Panc1 (cell line): Measurements from ENCODE around the gene ZBTB6.

ENCODE experiments used
- CTCF ChIP-seq: fragments of 450-650 bp; IDR thresholded peaks from 2 replicates; pipeline ENCODE4 v1.5.1; 2017; ENCODE audit warnings: mild to moderate bottlenecking
- SIN3A ChIP-seq: IDR thresholded peaks from 2 replicates; pipeline ENCODE4 v1.6.1; 2012; ENCODE audit warnings: low read depth, mild to moderate bottlenecking, low read length, moderate library complexity, borderline replicate concordance; ENCODE audit not compliant: insufficient read depth
- TCF7L2 ChIP-seq: IDR thresholded peaks from 2 replicates; pipeline ENCODE4 v1.6.1; 2011; ENCODE audit warnings: mild to moderate bottlenecking, low read depth, low read length, inconsistent platforms
- TF ChIP-seq, protein P1 (sequence below), 2 experiments: IDR thresholded peaks; 2 replicates each; pipeline ENCODE4 v1.6.1; 2011 to 2012; ENCODE audit warnings: low read depth in 2 of 2, control low read depth in 1 of 2, low read length in 1 of 2, mild to moderate bottlenecking in 1 of 2, moderate library complexity in 1 of 2; ENCODE audit not compliant: insufficient read depth in 1 of 2

DNA sequence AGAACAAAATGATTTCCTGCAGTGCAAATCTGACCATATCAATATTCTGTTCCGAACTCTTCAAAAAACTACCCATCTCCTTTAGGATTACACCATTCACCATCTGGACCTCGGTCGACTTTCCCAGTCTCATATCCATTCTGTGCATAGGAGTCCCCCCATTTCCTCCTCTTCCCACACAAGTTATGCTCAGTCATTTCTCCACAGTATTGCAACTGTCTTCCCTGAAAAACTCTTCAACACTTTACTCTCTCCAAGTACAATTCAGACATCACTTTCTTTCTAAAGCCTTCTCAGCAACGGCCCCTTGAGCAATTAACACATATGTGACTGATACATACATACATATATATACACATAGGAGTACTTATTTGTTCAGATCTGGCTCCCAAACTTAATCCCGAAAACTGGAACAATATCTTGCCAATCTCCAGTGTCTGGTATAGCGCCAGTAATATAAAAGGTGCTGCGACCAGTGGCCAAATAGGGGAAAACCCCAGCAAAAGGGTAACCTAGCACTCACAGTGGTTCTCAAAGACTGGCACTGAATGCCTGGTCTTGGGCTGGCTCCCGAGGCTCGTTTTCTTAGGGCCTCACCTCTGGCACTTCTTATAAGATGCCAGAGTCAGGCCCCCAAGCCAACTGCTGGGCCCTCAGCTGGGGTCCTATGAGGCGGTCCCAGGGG lies 17.6 kb upstream of the ZBTB6 start:
- TF ChIP-seq CTCF (no peak), SIN3A (no peak), TCF7L2 (no peak)
- TF ChIP-seq, protein P1, sequence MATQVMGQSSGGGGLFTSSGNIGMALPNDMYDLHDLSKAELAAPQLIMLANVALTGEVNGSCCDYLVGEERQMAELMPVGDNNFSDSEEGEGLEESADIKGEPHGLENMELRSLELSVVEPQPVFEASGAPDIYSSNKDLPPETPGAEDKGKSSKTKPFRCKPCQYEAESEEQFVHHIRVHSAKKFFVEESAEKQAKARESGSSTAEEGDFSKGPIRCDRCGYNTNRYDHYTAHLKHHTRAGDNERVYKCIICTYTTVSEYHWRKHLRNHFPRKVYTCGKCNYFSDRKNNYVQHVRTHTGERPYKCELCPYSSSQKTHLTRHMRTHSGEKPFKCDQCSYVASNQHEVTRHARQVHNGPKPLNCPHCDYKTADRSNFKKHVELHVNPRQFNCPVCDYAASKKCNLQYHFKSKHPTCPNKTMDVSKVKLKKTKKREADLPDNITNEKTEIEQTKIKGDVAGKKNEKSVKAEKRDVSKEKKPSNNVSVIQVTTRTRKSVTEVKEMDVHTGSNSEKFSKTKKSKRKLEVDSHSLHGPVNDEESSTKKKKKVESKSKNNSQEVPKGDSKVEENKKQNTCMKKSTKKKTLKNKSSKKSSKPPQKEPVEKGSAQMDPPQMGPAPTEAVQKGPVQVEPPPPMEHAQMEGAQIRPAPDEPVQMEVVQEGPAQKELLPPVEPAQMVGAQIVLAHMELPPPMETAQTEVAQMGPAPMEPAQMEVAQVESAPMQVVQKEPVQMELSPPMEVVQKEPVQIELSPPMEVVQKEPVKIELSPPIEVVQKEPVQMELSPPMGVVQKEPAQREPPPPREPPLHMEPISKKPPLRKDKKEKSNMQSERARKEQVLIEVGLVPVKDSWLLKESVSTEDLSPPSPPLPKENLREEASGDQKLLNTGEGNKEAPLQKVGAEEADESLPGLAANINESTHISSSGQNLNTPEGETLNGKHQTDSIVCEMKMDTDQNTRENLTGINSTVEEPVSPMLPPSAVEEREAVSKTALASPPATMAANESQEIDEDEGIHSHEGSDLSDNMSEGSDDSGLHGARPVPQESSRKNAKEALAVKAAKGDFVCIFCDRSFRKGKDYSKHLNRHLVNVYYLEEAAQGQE (IDR thresholded peaks at IDR 0.05; ENCODE audit: insufficient read depth in 1 of 2, low read depth in 2 of 2, low read length in 1 of 2), result no peak
